HEK293T (cell line): ENCODE results near the gene CLASP2.

Experiments
- BHLHE40 ChIP-seq: fragments of 450-650 bp; IDR thresholded peaks from 2 replicates; pipeline ENCODE4 v1.6.1; 2016; ENCODE audit warnings: mild to moderate bottlenecking, moderate library complexity, borderline replicate concordance
- CTBP1 ChIP-seq: fragments of 450-650 bp; IDR thresholded peaks from 2 replicates; pipeline ENCODE4 v1.6.1; 2016; ENCODE audit warnings: borderline replicate concordance
- FOXK2 ChIP-seq: fragments of 450-650 bp; IDR thresholded peaks from 2 replicates; pipeline ENCODE4 v1.6.1; 2016; ENCODE audit warnings: mild to moderate bottlenecking
- L3MBTL2 ChIP-seq: fragments of 450-650 bp; conservative IDR thresholded peaks from 2 replicates; pipeline ENCODE4 v1.6.1; 2016; ENCODE audit warnings: mild to moderate bottlenecking
- SUZ12 ChIP-seq: fragments of 450-650 bp; IDR thresholded peaks from 2 replicates; pipeline ENCODE4 v1.6.1; 2016; ENCODE audit warnings: mild to moderate bottlenecking
- ZNF384 ChIP-seq: fragments of 450-650 bp; IDR thresholded peaks from 2 replicates; pipeline ENCODE4 v1.6.1; 2016

DNA sequence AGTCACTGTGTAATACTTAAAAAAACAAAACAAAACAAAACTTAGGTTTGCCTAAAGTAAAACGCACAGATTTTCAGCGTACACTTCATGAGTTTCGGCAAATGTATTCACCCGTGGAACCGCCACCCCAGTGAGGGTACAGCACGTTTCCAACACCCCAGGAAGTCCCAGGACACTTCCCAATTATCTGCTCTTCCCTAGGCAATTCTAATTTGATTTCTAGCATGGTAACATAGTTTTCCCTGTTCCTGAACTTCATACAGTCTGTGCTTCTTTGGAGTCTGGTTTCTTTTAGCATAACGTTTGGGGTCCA lies 497 bp upstream of the CLASP2 start:
- TF ChIP-seq FOXK2 (no peak), CTBP1 (no peak), SUZ12 (no peak), ZNF384 (no peak), BHLHE40 (no peak), L3MBTL2 (0 out of 2 replicates have a peak, but pooled peaks have one; percentile 32)
